A549 (cell line): Measurements from ENCODE around the gene CHKA.

Experiments used
- ATOH8 ChIP-seq: fragments of 250-450 bp; sonication (Bioruptor Pico); IDR thresholded peaks from 2 replicates; pipeline ENCODE4 v1.5.0; 2020; ENCODE audit warnings: low read depth, mild to moderate bottlenecking, moderate library complexity
- CEBPB ChIP-seq, 2 experiments: fragments of >200 bp in 1 of 2; sonication (Bioruptor Twin) in 1 of 2; formaldehyde crosslinking in 1 of 2; IDR thresholded peaks; 2 replicates each; pipeline ENCODE4 v1.6.1; 2012 to 2016
- HEYL ChIP-seq: fragments of 250-450 bp; sonication (Bioruptor Pico); IDR thresholded peaks from 2 replicates; pipeline ENCODE4 v1.8.0; 2021; ENCODE audit warnings: mild to moderate bottlenecking, moderate library complexity
- KDM1A ChIP-seq: fragments of 200-600 bp; sonication (generic); IDR thresholded peaks from 2 replicates; pipeline ENCODE4 v1.6.1; 2016; ENCODE audit warnings: low read depth, mild to moderate bottlenecking
- MAX ChIP-seq: IDR thresholded peaks from 2 replicates; pipeline ENCODE4 v1.6.1; 2012
- MYC ChIP-seq: IDR thresholded peaks from 2 replicates; pipeline ENCODE4 v1.6.1; 2012; ENCODE audit warnings: mild to moderate bottlenecking, inconsistent platforms, low read length, improper control_type of control experiment, borderline replicate concordance
- NFE2L2 ChIP-seq: fragments of 150-350 bp; conservative IDR thresholded peaks from 2 replicates; pipeline ENCODE4 v1.6.1; 2014; ENCODE audit warnings: low read length
- PBX3 ChIP-seq: IDR thresholded peaks from 2 replicates; pipeline ENCODE4 v1.6.1; 2012
- POLR2A ChIP-seq: IDR thresholded peaks from 2 replicates; pipeline ENCODE4 v1.6.1; 2012; ENCODE audit warnings: mild to moderate bottlenecking, low read length
- RAD21 ChIP-seq, 2 experiments: fragments of >200 bp in 1 of 2; sonication (Bioruptor Twin) in 1 of 2; formaldehyde crosslinking in 1 of 2; IDR thresholded peaks in 1 of 2; conservative IDR thresholded peaks in 1 of 2; 2 replicates in 1 of 2; 3 replicates in 1 of 2; pipeline ENCODE4 v1.6.1; 2012 to 2018; ENCODE audit warnings: inconsistent platforms in 1 of 2
- REST ChIP-seq: fragments of 200-600 bp; sonication (generic); IDR thresholded peaks from 2 replicates; pipeline ENCODE4 v1.6.1; 2016; ENCODE audit warnings: antibody characterized with exemption, mild to moderate bottlenecking, moderate library complexity
- SMC3 ChIP-seq: fragments of >200 bp; sonication (Bioruptor Twin); formaldehyde crosslinking; IDR thresholded peaks from 3 replicates; pipeline ENCODE4 v1.6.1; 2018; ENCODE audit warnings: inconsistent platforms
- TF ChIP-seq, protein P1 (sequence below): fragments of >200 bp; sonication (Bioruptor Twin); formaldehyde crosslinking; IDR thresholded peaks from 3 replicates; pipeline ENCODE4 v1.5.1; 2016
- TF ChIP-seq, protein P2 (sequence below): fragments of 150-350 bp; IDR thresholded peaks from 2 replicates; pipeline ENCODE4 v1.6.1; 2014; ENCODE audit warnings: low read depth, mild to moderate bottlenecking, low read length

DNA sequence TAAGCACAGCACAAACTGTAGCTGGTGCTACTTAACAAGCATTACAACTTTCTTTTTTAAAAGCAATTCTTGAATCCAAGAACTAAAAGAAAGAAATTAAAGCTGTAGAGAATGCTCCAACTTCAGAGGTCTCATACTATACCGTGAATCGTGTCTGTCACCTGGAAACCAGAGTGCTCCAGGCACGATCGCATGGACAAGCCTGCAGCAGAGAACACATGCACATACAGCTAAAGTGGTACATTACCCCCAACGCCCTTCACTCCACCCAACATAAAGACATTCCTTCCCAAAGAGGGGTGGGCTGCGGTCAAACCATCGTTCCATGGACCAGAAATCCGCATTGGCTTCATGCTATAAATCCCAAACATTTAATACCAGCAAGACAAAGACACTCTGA is 31.5 kb downstream of the CHKA start:
- TF ChIP-seq, protein P1, sequence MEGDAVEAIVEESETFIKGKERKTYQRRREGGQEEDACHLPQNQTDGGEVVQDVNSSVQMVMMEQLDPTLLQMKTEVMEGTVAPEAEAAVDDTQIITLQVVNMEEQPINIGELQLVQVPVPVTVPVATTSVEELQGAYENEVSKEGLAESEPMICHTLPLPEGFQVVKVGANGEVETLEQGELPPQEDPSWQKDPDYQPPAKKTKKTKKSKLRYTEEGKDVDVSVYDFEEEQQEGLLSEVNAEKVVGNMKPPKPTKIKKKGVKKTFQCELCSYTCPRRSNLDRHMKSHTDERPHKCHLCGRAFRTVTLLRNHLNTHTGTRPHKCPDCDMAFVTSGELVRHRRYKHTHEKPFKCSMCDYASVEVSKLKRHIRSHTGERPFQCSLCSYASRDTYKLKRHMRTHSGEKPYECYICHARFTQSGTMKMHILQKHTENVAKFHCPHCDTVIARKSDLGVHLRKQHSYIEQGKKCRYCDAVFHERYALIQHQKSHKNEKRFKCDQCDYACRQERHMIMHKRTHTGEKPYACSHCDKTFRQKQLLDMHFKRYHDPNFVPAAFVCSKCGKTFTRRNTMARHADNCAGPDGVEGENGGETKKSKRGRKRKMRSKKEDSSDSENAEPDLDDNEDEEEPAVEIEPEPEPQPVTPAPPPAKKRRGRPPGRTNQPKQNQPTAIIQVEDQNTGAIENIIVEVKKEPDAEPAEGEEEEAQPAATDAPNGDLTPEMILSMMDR = no peak
- TF ChIP-seq POLR2A = no peak
- no peak for TF ChIP-seq ATOH8 (CRISPR knock-in tag)
- TF ChIP-seq REST = no peak
- TF ChIP-seq CEBPB (IDR thresholded peaks at IDR 0.05) = no peak
- TF ChIP-seq HEYL (CRISPR knock-in tag) = no peak
- TF ChIP-seq SMC3 = no peak
- TF ChIP-seq PBX3 = no peak
- no peak for TF ChIP-seq NFE2L2
- TF ChIP-seq MYC = no peak
- no peak for TF ChIP-seq KDM1A
- TF ChIP-seq, protein P2, sequence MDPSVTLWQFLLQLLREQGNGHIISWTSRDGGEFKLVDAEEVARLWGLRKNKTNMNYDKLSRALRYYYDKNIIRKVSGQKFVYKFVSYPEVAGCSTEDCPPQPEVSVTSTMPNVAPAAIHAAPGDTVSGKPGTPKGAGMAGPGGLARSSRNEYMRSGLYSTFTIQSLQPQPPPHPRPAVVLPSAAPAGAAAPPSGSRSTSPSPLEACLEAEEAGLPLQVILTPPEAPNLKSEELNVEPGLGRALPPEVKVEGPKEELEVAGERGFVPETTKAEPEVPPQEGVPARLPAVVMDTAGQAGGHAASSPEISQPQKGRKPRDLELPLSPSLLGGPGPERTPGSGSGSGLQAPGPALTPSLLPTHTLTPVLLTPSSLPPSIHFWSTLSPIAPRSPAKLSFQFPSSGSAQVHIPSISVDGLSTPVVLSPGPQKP = no peak
- no peak for TF ChIP-seq MAX
- TF ChIP-seq RAD21 (conservative IDR thresholded peaks at IDR 0.05 in 1 of 2, IDR thresholded peaks at IDR 0.05 in 1 of 2) = no peak
